HEK293 (cell line): ENCODE measurements around the gene ABHD16A.

Source experiments
- IKZF3 ChIP-seq: fragments of 450-650 bp; IDR thresholded peaks from 2 replicates; pipeline ENCODE4 v1.5.0; 2018; ENCODE audit warnings: missing biosample characterization, mild to moderate bottlenecking, missing genetic modification characterization, moderate library complexity
- KLF1 ChIP-seq: fragments of 450-650 bp; formaldehyde crosslinking; IDR thresholded peaks from 2 replicates; pipeline ENCODE4 v1.5.1; 2016; ENCODE audit warnings: missing biosample characterization, missing genetic modification characterization
- MEIS1 ChIP-seq: sonication (generic); formaldehyde crosslinking; IDR thresholded peaks from 2 replicates; pipeline ENCODE4 v1.8.1; 2022; ENCODE audit warnings: missing genetic modification reagents, mild to moderate bottlenecking, borderline replicate concordance
- WT1 ChIP-seq: fragments of 450-650 bp; formaldehyde crosslinking; IDR thresholded peaks from 2 replicates; pipeline ENCODE4 v1.5.1; 2016; ENCODE audit warnings: missing biosample characterization, missing genetic modification characterization
- YY2 ChIP-seq: fragments of 450-650 bp; formaldehyde crosslinking; IDR thresholded peaks from 2 replicates; pipeline ENCODE4 v1.5.1; 2016; ENCODE audit warnings: missing biosample characterization, missing genetic modification characterization
- ZNF23 ChIP-seq: fragments of 450-650 bp; formaldehyde crosslinking; IDR thresholded peaks from 2 replicates; pipeline ENCODE4 v1.5.1; 2016; ENCODE audit warnings: missing biosample characterization, missing genetic modification characterization, borderline replicate concordance
- ZNF416 ChIP-seq: fragments of 450-650 bp; formaldehyde crosslinking; IDR thresholded peaks from 2 replicates; pipeline ENCODE4 v1.5.1; 2016; ENCODE audit warnings: missing biosample characterization, missing genetic modification characterization
- ZNF561 ChIP-seq: fragments of 450-650 bp; IDR thresholded peaks from 2 replicates; pipeline ENCODE4 v1.5.1; 2018; ENCODE audit warnings: missing biosample characterization, missing genetic modification characterization, borderline replicate concordance
- ZNF610 ChIP-seq: fragments of 450-650 bp; formaldehyde crosslinking; IDR thresholded peaks from 2 replicates; pipeline ENCODE4 v1.5.1; 2016; ENCODE audit warnings: missing biosample characterization, missing genetic modification characterization, borderline replicate concordance
- ZNF701 ChIP-seq: fragments of 450-650 bp; formaldehyde crosslinking; IDR thresholded peaks from 2 replicates; pipeline ENCODE4 v1.5.1; 2016; ENCODE audit warnings: missing biosample characterization, missing genetic modification characterization
- ZNF776 ChIP-seq: fragments of 450-650 bp; formaldehyde crosslinking; IDR thresholded peaks from 2 replicates; pipeline ENCODE4 v1.5.0; 2017; ENCODE audit warnings: missing biosample characterization, missing genetic modification characterization, borderline replicate concordance
- TF ChIP-seq, protein P1 (sequence below): fragments of 450-650 bp; formaldehyde crosslinking; IDR thresholded peaks from 2 replicates; pipeline ENCODE4 v1.5.1; 2017; ENCODE audit warnings: missing biosample characterization, missing genetic modification characterization
- TF ChIP-seq, protein P2 (sequence below): fragments of 450-650 bp; formaldehyde crosslinking; conservative IDR thresholded peaks from 2 replicates; pipeline ENCODE4 v1.5.1; 2016; ENCODE audit warnings: low read depth, missing biosample characterization, missing genetic modification characterization
- TF ChIP-seq, protein P3 (sequence below): fragments of 450-650 bp; formaldehyde crosslinking; conservative IDR thresholded peaks from 2 replicates; pipeline ENCODE4 v1.5.1; 2016; ENCODE audit warnings: low read depth, missing biosample characterization, missing genetic modification characterization
- TF ChIP-seq, protein P4 (sequence below): fragments of 450-650 bp; formaldehyde crosslinking; IDR thresholded peaks from 2 replicates; pipeline ENCODE4 v1.5.1; 2016; ENCODE audit warnings: missing biosample characterization, missing genetic modification characterization, low read depth
- TF ChIP-seq, protein P5 (sequence below): fragments of 450-650 bp; formaldehyde crosslinking; IDR thresholded peaks from 2 replicates; pipeline ENCODE4 v1.5.1; 2016; ENCODE audit warnings: missing biosample characterization, missing genetic modification characterization, low read depth
- TF ChIP-seq, protein P6 (sequence below): fragments of 450-650 bp; formaldehyde crosslinking; optimal IDR thresholded peaks from 2 replicates; pipeline ENCODE3; 2016; ENCODE audit warnings: missing biosample characterization, mild to moderate bottlenecking, missing genetic modification characterization

Gene ABHD16A

DNA sequence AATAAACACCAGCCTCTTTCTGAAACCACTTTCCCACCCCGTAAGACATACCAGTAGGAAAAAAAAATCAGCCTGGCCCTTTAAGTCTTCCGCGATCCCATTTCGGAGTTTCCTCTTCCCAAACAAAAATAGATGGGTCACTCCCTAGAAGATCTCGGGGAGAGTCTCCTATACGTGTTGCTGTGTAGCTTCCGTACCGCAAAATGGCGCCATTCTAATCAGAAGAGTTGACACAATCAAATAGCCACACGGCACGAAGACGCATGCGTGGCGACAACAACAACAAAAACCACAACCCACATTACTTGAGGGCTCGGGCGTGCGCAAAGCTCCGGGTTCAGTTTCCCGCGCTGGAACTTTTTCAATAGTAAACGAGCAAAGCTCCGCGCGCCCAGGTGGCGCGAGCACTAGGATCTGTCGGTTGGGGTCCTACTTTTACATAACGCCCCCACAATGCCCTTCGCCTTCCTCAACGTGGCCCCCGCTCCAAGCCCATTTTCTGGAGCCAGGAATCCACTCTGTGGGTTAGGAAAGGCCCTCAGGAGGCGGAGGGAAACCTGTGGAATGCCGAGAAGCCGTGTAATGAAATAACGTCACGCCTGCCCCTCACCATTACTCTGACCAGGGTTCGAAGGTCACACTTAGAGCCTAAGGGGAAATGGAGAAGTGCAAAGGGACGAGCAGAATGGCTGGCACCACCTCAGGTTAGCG is 38.2 kb downstream of the ABHD16A start, which contains the start of gene GPANK1 (continued):
- TF ChIP-seq, protein P1, sequence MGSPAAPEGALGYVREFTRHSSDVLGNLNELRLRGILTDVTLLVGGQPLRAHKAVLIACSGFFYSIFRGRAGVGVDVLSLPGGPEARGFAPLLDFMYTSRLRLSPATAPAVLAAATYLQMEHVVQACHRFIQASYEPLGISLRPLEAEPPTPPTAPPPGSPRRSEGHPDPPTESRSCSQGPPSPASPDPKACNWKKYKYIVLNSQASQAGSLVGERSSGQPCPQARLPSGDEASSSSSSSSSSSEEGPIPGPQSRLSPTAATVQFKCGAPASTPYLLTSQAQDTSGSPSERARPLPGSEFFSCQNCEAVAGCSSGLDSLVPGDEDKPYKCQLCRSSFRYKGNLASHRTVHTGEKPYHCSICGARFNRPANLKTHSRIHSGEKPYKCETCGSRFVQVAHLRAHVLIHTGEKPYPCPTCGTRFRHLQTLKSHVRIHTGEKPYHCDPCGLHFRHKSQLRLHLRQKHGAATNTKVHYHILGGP (tag by site-specific recombination), result no peak
- TF ChIP-seq ZNF561 (peak; percentile 28; the same call in 1 of the 2 replicates), KLF1 (no peak; the same call in 1 of the 2 replicates), ZNF416 (no peak), ZNF610 (tag by site-specific recombination) (0 out of 2 replicates have a peak, but pooled peaks have one; percentile 30), IKZF3 (tag by site-specific recombination) (peak; percentile 67), ZNF701 (tag by site-specific recombination) (no peak), ZNF776 (tag by site-specific recombination) (no peak), YY2 (tag by site-specific recombination) (no peak), MEIS1 (CRISPR knock-in tag) (no peak), ZNF23 (no peak), WT1 (tag by site-specific recombination) (peak; percentile 78)
- TF ChIP-seq, protein P2, sequence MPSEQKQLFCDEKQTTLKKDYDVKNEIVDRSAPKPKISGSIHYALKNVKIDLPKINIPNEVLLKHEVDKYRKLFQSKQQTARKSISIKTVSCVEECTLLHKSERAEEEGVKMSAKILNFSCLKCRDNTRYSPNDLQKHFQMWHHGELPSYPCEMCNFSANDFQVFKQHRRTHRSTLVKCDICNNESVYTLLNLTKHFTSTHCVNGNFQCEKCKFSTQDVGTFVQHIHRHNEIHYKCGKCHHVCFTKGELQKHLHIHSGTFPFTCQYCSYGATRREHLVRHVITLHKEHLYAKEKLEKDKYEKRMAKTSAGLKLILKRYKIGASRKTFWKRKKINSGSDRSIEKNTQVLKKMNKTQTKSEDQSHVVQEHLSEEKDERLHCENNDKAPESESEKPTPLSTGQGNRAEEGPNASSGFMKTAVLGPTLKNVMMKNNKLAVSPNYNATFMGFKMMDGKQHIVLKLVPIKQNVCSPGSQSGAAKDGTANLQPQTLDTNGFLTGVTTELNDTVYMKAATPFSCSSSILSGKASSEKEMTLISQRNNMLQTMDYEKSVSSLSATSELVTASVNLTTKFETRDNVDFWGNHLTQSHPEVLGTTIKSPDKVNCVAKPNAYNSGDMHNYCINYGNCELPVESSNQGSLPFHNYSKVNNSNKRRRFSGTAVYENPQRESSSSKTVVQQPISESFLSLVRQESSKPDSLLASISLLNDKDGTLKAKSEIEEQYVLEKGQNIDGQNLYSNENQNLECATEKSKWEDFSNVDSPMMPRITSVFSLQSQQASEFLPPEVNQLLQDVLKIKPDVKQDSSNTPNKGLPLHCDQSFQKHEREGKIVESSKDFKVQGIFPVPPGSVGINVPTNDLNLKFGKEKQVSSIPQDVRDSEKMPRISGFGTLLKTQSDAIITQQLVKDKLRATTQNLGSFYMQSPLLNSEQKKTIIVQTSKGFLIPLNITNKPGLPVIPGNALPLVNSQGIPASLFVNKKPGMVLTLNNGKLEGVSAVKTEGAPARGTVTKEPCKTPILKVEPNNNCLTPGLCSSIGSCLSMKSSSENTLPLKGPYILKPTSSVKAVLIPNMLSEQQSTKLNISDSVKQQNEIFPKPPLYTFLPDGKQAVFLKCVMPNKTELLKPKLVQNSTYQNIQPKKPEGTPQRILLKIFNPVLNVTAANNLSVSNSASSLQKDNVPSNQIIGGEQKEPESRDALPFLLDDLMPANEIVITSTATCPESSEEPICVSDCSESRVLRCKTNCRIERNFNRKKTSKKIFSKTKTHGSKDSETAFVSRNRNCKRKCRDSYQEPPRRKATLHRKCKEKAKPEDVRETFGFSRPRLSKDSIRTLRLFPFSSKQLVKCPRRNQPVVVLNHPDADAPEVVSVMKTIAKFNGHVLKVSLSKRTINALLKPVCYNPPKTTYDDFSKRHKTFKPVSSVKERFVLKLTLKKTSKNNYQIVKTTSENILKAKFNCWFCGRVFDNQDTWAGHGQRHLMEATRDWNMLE (tag by site-specific recombination), result no peak
- TF ChIP-seq, protein P3, sequence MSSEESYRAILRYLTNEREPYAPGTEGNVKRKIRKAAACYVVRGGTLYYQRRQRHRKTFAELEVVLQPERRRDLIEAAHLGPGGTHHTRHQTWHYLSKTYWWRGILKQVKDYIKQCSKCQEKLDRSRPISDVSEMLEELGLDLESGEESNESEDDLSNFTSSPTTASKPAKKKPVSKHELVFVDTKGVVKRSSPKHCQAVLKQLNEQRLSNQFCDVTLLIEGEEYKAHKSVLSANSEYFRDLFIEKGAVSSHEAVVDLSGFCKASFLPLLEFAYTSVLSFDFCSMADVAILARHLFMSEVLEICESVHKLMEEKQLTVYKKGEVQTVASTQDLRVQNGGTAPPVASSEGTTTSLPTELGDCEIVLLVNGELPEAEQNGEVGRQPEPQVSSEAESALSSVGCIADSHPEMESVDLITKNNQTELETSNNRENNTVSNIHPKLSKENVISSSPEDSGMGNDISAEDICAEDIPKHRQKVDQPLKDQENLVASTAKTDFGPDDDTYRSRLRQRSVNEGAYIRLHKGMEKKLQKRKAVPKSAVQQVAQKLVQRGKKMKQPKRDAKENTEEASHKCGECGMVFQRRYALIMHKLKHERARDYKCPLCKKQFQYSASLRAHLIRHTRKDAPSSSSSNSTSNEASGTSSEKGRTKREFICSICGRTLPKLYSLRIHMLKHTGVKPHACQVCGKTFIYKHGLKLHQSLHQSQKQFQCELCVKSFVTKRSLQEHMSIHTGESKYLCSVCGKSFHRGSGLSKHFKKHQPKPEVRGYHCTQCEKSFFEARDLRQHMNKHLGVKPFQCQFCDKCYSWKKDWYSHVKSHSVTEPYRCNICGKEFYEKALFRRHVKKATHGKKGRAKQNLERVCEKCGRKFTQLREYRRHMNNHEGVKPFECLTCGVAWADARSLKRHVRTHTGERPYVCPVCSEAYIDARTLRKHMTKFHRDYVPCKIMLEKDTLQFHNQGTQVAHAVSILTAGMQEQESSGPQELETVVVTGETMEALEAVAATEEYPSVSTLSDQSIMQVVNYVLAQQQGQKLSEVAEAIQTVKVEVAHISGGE (tag by site-specific recombination), result no peak
- TF ChIP-seq, protein P4, sequence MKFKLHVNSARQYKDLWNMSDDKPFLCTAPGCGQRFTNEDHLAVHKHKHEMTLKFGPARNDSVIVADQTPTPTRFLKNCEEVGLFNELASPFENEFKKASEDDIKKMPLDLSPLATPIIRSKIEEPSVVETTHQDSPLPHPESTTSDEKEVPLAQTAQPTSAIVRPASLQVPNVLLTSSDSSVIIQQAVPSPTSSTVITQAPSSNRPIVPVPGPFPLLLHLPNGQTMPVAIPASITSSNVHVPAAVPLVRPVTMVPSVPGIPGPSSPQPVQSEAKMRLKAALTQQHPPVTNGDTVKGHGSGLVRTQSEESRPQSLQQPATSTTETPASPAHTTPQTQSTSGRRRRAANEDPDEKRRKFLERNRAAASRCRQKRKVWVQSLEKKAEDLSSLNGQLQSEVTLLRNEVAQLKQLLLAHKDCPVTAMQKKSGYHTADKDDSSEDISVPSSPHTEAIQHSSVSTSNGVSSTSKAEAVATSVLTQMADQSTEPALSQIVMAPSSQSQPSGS, result no peak
- TF ChIP-seq, protein P5, sequence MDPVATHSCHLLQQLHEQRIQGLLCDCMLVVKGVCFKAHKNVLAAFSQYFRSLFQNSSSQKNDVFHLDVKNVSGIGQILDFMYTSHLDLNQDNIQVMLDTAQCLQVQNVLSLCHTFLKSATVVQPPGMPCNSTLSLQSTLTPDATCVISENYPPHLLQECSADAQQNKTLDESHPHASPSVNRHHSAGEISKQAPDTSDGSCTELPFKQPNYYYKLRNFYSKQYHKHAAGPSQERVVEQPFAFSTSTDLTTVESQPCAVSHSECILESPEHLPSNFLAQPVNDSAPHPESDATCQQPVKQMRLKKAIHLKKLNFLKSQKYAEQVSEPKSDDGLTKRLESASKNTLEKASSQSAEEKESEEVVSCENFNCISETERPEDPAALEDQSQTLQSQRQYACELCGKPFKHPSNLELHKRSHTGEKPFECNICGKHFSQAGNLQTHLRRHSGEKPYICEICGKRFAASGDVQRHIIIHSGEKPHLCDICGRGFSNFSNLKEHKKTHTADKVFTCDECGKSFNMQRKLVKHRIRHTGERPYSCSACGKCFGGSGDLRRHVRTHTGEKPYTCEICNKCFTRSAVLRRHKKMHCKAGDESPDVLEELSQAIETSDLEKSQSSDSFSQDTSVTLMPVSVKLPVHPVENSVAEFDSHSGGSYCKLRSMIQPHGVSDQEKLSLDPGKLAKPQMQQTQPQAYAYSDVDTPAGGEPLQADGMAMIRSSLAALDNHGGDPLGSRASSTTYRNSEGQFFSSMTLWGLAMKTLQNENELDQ (tag by site-specific recombination), result no peak
- TF ChIP-seq, protein P6, sequence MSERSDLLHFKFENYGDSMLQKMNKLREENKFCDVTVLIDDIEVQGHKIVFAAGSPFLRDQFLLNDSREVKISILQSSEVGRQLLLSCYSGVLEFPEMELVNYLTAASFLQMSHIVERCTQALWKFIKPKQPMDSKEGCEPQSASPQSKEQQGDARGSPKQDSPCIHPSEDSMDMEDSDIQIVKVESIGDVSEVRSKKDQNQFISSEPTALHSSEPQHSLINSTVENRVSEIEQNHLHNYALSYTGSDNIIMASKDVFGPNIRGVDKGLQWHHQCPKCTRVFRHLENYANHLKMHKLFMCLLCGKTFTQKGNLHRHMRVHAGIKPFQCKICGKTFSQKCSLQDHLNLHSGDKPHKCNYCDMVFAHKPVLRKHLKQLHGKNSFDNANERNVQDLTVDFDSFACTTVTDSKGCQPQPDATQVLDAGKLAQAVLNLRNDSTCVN (tag by site-specific recombination), result peak; percentile 87
